K562 (cell line): ENCODE results near the gene KIF20A. TPM values are rescaled to one million over a fixed set of nuclear protein-coding genes. Genes with fewer than 3 reads are reported as not detected.
A peak's percentile ranks its signal among the peaks of the same experiment; 100 is the strongest.

Experiments
- CCAR2 ChIP-seq: fragments of 200-400 bp; formaldehyde crosslinking; IDR thresholded peaks from 2 replicates; pipeline ENCODE4 v1.6.1; 2017; ENCODE audit warnings: mild to moderate bottlenecking, low read depth, low read length
- E2F1 ChIP-seq: sonication (generic); formaldehyde crosslinking; IDR thresholded peaks from 2 replicates; pipeline ENCODE4 v1.8.1; 2023; ENCODE audit warnings: mild to moderate bottlenecking, missing genetic modification reagents, moderate library complexity
- ETV6 ChIP-seq, 3 experiments: fragments of 150-350 bp in 1 of 3; sonication (generic) in 1 of 3; formaldehyde crosslinking in 1 of 3; IDR thresholded peaks; 2 replicates each; pipeline versions ENCODE4 v1.6.1 to v1.8.0; 2014 to 2022; ENCODE audit warnings: borderline replicate concordance in 2 of 3, low read depth in 2 of 3, antibody characterized with exemption in 1 of 3, low read length in 1 of 3, mild to moderate bottlenecking in 1 of 3, missing genetic modification reagents in 1 of 3
- FOSL1 ChIP-seq: fragments of 200-800 bp; sonication (Bioruptor generic); conservative IDR thresholded peaks from 2 replicates; pipeline ENCODE4 v1.6.1; 2016; ENCODE audit warnings: missing genetic modification characterization, missing compliant biosample characterization
- FUS ChIP-seq: fragments of 200-400 bp; formaldehyde crosslinking; optimal IDR thresholded peaks from 2 replicates; pipeline ENCODE3; 2017; ENCODE audit warnings: low read depth, low read length
- L3MBTL2 ChIP-seq: fragments of 450-650 bp; IDR thresholded peaks from 2 replicates; pipeline ENCODE4 v1.6.1; 2016; ENCODE audit warnings: mild to moderate bottlenecking, moderate library complexity
- RBM25 ChIP-seq: fragments of 200-400 bp; formaldehyde crosslinking; IDR thresholded peaks from 2 replicates; pipeline ENCODE4 v1.6.1; 2018; ENCODE audit warnings: low read length, low read depth, moderate library complexity; ENCODE audit not compliant: severe bottlenecking
- SAP30 ChIP-seq: fragments of 200-600 bp; sonication (generic); IDR thresholded peaks from 2 replicates; pipeline ENCODE4 v1.6.1; 2012; ENCODE audit warnings: borderline replicate concordance, low read depth, mild to moderate bottlenecking, moderate library complexity, low read length, control low read depth, inconsistent platforms; ENCODE audit not compliant: insufficient read depth, poor library complexity, severe bottlenecking
- SIN3A ChIP-seq, 2 experiments: fragments of 150-350 bp in 1 of 2; IDR thresholded peaks; 2 replicates each; pipeline ENCODE4 v1.6.1; 2011 to 2016; ENCODE audit warnings: borderline replicate concordance in 2 of 2, low read depth in 2 of 2, low read length in 2 of 2, mild to moderate bottlenecking in 2 of 2, moderate library complexity in 2 of 2; ENCODE audit not compliant: control insufficient read depth in 1 of 2
- TSC22D4 ChIP-seq: fragments of 450-650 bp; IDR thresholded peaks from 2 replicates; pipeline ENCODE4 v1.6.1; 2016; ENCODE audit warnings: missing genetic modification characterization, missing biosample characterization, control low read depth
- YY1 ChIP-seq, 3 experiments: IDR thresholded peaks; 2 replicates each; pipeline ENCODE4 v1.6.1; 2011; ENCODE audit warnings: low read length in 2 of 3, mild to moderate bottlenecking in 2 of 3, moderate library complexity in 2 of 3, borderline replicate concordance in 1 of 3, control low read depth in 1 of 3, low read depth in 1 of 3; ENCODE audit not compliant: insufficient read depth in 3 of 3, insufficient replicate concordance in 2 of 3, control insufficient read depth in 1 of 3, insufficient read length in 1 of 3; ENCODE audit errors: extremely low read depth in 1 of 3
- ZNF41 ChIP-seq: fragments of 250-450 bp; sonication (Bioruptor Pico); conservative IDR thresholded peaks from 2 replicates; pipeline ENCODE4 v1.4.0; 2020; ENCODE audit warnings: mild to moderate bottlenecking
- ZNF589 ChIP-seq: fragments of 200-800 bp; sonication (Bioruptor generic); IDR thresholded peaks from 2 replicates; pipeline ENCODE4 v1.6.1; 2016; ENCODE audit warnings: low read depth, missing genetic modification characterization, missing compliant biosample characterization
- ZNF668 ChIP-seq: fragments of 250-450 bp; sonication (Bioruptor Pico); IDR thresholded peaks from 2 replicates; pipeline ENCODE4 v1.8.0; 2022; ENCODE audit warnings: mild to moderate bottlenecking, inconsistent platforms
- polyA plus RNA-seq, 8 experiments: library from polyadenylated mRNA; depleted of rRNA in 4 of 8; stranded (reverse) in 5 of 8; unstranded in 3 of 8; fragments of >200 nt; fragmentation: Nextera tagmentation in 2 of 8; fragmentation: Illumina TruSeq in 1 of 8; extraction: Ambion mirVana in 2 of 8; extraction: Trizol in 1 of 8; gene quantifications; 2 replicates each; pipeline versions ENCODE4 v1.2.1 to v1.2.3, GENCODE V29; 2011 to 2014; ENCODE audit warnings: inconsistent platforms in 1 of 8, missing spikeins in 1 of 8
- total RNA-seq, 7 experiments: library from RNA; depleted of rRNA in 6 of 7; stranded (reverse); fragments of >200 nt in 6 of 7; fragmentation: Illumina TruSeq in 2 of 7; extraction: Trizol in 2 of 7; gene quantifications; 2 replicates each; pipeline versions ENCODE4 v1.2.1 to v1.2.3, GENCODE V29; 2011 to 2021; ENCODE audit warnings: low replicate concordance in 1 of 7
- TF ChIP-seq, protein P1 (sequence below): conservative IDR thresholded peaks from 2 replicates; pipeline ENCODE4 v1.6.1; 2011; ENCODE audit warnings: low read depth, mild to moderate bottlenecking, low read length; ENCODE audit not compliant: control insufficient read depth
- TF ChIP-seq, protein P2 (sequence below): fragments of 250-450 bp; sonication (Bioruptor Pico); IDR thresholded peaks from 2 replicates; pipeline ENCODE4 v1.4.0; 2020

Gene KIF20A
- total and polyA plus RNA-seq, 9 of the 15 experiments (the other 6 are each of a cell fraction or from before 2014, with no cell fraction given) = 36.8 to 61.2 (median 55.5) TPM

GRCh38 chr5:138178516-138179276 lies at the start of gene KIF20A, which contains the start of gene BRD8 (continued):
- peak; percentile 71; the same call in 1 of the 2 replicates for TF ChIP-seq E2F1
- TF ChIP-seq ZNF589 = 0 out of 2 replicates have a peak, but pooled peaks have one; percentile 35
- TF ChIP-seq, protein P1, sequence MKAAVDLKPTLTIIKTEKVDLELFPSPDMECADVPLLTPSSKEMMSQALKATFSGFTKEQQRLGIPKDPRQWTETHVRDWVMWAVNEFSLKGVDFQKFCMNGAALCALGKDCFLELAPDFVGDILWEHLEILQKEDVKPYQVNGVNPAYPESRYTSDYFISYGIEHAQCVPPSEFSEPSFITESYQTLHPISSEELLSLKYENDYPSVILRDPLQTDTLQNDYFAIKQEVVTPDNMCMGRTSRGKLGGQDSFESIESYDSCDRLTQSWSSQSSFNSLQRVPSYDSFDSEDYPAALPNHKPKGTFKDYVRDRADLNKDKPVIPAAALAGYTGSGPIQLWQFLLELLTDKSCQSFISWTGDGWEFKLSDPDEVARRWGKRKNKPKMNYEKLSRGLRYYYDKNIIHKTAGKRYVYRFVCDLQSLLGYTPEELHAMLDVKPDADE = peak; percentile 70; the same call in 1 of the 2 replicates
- TF ChIP-seq SAP30 = peak; percentile 99
- TF ChIP-seq FUS = no peak
- TF ChIP-seq CCAR2 = no peak
- TF ChIP-seq RBM25 = peak; percentile 59
- TF ChIP-seq YY1 (IDR thresholded peaks at IDR 0.05; ENCODE audit: borderline replicate concordance in 1 of 3, control insufficient read depth in 1 of 3, extremely low read depth in 1 of 3, insufficient read depth in 3 of 3, insufficient read length in 1 of 3, insufficient replicate concordance in 2 of 3, low read depth in 1 of 3, low read length in 2 of 3) = peak; percentile 78 to 99 (median 95)
- TF ChIP-seq ETV6 (IDR thresholded peaks at IDR 0.05; ENCODE audit: borderline replicate concordance in 1 of 2, low read depth in 2 of 2, low read length in 1 of 2) = no peak
- no peak for TF ChIP-seq ETV6 (CRISPR knock-in tag; IDR thresholded peaks at IDR 0.05; ENCODE audit: borderline replicate concordance)
- TF ChIP-seq ZNF41 = 0 out of 2 replicates have a peak, but pooled peaks have one; percentile 6
- peak; percentile 92 for TF ChIP-seq L3MBTL2
- TF ChIP-seq SIN3A (IDR thresholded peaks at IDR 0.05; ENCODE audit: borderline replicate concordance in 2 of 2, control insufficient read depth in 1 of 2, low read depth in 2 of 2, low read length in 2 of 2) = peak; percentile 94 to 97
- TF ChIP-seq, protein P2, sequence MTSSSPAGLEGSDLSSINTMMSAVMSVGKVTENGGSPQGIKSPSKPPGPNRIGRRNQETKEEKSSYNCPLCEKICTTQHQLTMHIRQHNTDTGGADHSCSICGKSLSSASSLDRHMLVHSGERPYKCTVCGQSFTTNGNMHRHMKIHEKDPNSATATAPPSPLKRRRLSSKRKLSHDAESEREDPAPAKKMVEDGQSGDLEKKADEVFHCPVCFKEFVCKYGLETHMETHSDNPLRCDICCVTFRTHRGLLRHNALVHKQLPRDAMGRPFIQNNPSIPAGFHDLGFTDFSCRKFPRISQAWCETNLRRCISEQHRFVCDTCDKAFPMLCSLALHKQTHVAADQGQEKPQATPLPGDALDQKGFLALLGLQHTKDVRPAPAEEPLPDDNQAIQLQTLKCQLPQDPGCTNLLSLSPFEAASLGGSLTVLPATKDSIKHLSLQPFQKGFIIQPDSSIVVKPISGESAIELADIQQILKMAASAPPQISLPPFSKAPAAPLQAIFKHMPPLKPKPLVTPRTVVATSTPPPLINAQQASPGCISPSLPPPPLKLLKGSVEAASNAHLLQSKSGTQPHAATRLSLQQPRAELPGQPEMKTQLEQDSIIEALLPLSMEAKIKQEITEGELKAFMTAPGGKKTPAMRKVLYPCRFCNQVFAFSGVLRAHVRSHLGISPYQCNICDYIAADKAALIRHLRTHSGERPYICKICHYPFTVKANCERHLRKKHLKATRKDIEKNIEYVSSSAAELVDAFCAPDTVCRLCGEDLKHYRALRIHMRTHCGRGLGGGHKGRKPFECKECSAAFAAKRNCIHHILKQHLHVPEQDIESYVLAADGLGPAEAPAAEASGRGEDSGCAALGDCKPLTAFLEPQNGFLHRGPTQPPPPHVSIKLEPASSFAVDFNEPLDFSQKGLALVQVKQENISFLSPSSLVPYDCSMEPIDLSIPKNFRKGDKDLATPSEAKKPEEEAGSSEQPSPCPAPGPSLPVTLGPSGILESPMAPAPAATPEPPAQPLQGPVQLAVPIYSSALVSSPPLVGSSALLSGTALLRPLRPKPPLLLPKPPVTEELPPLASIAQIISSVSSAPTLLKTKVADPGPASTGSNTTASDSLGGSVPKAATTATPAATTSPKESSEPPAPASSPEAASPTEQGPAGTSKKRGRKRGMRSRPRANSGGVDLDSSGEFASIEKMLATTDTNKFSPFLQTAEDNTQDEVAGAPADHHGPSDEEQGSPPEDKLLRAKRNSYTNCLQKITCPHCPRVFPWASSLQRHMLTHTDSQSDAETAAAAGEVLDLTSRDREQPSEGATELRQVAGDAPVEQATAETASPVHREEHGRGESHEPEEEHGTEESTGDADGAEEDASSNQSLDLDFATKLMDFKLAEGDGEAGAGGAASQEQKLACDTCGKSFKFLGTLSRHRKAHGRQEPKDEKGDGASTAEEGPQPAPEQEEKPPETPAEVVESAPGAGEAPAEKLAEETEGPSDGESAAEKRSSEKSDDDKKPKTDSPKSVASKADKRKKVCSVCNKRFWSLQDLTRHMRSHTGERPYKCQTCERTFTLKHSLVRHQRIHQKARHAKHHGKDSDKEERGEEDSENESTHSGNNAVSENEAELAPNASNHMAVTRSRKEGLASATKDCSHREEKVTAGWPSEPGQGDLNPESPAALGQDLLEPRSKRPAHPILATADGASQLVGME (CRISPR knock-in tag) = no peak
- peak; percentile 63 for TF ChIP-seq FOSL1 (tag)
- no peak for TF ChIP-seq TSC22D4
- TF ChIP-seq ZNF668 (CRISPR knock-in tag) = no peak
